Measurements from ENCODE around the gene NTM. TPM values are rescaled to one million over a fixed set of nuclear protein-coding genes. Genes with fewer than 3 reads are reported as not detected.
"Not testable (repeated sequence)": the region's sequence is repeated elsewhere in the genome, so short reads cannot be mapped to it uniquely, and the experiment has no call there.

NTM gene
- total and polyA plus RNA-seq, 2 experiments from 2014 or later, result 1.1 to 1.7 TPM

DNA sequence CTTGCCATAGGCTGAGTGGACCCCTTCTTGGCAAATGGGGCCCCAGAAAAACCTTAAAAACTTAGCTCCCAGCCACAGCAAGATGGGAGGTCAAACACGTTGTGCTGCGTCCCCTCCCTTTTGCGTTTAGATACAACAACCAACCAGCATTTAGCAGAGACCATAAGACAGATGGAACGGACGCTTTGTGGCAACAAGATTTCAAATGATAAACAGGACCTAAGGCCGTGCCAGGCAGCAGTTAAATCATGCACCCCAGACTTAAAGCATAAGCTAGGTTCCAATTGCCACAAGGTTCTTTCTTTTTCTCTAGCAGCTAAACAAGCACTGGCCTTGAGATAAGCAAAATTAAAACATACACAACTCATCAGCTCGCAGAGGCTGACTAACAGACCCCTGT lies 39.4 kb upstream of the NTM start:
- Histone ChIP-seq H3K4me3 (no peak overlapping the region), H3K4me1 (ENCODE audit: low read depth) (peaks cover 22% of the 10 kb centered on the region), H3K27me3 (no peaks in the 10 kb centered on the region), H3K36me3 (no peaks in the 10 kb centered on the region), H3K27ac (peak overlapping the region; percentile 17), H3K9me3 (ENCODE audit: low read depth) (no peaks in the 10 kb centered on the region)
- no peak for DNase-seq (ENCODE audit: low read depth in 1 of 2, low spot score in 1 of 2)
- TF ChIP-seq, protein P1, sequence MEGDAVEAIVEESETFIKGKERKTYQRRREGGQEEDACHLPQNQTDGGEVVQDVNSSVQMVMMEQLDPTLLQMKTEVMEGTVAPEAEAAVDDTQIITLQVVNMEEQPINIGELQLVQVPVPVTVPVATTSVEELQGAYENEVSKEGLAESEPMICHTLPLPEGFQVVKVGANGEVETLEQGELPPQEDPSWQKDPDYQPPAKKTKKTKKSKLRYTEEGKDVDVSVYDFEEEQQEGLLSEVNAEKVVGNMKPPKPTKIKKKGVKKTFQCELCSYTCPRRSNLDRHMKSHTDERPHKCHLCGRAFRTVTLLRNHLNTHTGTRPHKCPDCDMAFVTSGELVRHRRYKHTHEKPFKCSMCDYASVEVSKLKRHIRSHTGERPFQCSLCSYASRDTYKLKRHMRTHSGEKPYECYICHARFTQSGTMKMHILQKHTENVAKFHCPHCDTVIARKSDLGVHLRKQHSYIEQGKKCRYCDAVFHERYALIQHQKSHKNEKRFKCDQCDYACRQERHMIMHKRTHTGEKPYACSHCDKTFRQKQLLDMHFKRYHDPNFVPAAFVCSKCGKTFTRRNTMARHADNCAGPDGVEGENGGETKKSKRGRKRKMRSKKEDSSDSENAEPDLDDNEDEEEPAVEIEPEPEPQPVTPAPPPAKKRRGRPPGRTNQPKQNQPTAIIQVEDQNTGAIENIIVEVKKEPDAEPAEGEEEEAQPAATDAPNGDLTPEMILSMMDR (IDR thresholded peaks at IDR 0.05; ENCODE audit: low read depth, low read length), result no peak

DNA sequence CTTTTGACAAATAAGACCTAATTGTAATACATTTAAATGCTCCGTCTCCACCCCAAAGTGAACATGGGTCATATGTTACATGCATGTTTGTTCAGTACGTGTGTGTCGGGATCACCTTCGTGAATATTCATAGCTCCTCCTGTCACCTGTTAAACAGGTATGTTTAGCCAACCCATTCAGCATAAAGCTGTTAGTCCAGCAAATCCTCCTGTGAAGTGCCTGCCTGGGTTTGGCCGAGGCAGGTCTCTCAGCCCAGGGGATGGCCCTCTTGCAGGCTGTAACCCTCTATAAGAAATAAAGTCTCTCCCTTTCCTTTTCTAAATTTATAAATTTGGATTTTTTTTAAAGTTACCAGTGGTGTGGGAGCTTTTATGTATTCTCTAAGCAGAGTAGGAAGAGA lies 38.9 kb upstream of the NTM start:
- Histone ChIP-seq H3K27me3 (no peaks in the 10 kb centered on the region), H3K9me3 (ENCODE audit: low read depth) (no peaks in the 10 kb centered on the region), H3K27ac (peak overlapping the region; percentile 17), H3K36me3 (no peaks in the 10 kb centered on the region), H3K4me3 (no peak overlapping the region), H3K4me1 (ENCODE audit: low read depth) (peaks cover 22% of the 10 kb centered on the region)
- peak in 1 of 2 donors; percentile 27 for DNase-seq (ENCODE audit: low read depth in 1 of 2, low spot score in 1 of 2)
- TF ChIP-seq, protein P1 (IDR thresholded peaks at IDR 0.05; ENCODE audit: low read depth, low read length), result no peak

DNA sequence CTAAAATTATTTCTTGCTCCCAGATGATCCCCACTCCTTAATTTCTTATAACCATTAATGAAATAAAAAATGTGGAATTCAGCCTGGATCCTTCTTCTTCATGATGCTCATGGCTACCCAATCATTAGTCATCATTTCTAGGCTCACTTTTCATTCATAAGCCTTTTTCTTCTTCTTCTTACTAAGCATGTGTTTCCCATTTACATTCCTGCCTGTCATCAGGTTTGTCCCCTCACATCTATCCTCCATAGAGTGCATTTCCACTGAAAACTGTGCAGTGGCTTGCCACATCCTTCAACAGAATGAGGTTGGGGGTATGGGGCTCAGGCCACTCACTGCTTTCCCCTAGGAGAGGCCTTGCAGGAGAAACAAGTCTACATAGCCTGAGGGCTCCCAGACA lies 35.8 kb upstream of the NTM start:
- H3K36me3 ChIP-seq, result no peaks in the 10 kb centered on the region
- TF ChIP-seq, protein P1 (IDR thresholded peaks at IDR 0.05; ENCODE audit: low read depth, low read length), result no peak
- no peak overlapping the region for H3K27ac ChIP-seq
- peaks cover 22% of the 10 kb centered on the region for H3K4me1 ChIP-seq (ENCODE audit: low read depth)
- no peaks in the 10 kb centered on the region for H3K27me3 ChIP-seq
- H3K4me3 ChIP-seq, result no peak overlapping the region
- DNase-seq (ENCODE audit: low read depth in 1 of 2, low spot score in 1 of 2), result no peak
- H3K9me3 ChIP-seq (ENCODE audit: low read depth), result no peaks in the 10 kb centered on the region

DNA sequence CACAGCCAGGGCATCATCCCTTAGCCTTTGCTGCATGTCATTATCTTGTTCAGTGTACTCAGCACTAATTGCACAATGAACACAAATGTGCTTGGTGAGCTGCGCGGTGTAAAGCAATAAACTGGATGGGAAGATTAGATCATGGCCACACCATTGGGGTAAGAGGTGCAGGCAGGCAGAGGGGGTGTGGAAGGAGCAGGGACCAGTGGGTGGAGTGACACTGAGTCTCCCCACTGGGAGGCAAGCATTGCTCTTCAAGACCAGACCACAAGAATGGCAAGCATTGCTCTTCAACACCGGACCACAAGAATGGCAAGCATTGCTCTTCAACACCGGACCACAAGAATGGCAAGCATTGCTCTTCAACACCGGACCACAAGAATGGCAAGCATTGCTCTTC lies 28.5 kb upstream of the NTM start:
- not testable (repeated sequence) for H3K9me3 ChIP-seq (ENCODE audit: low read depth); H3K36me3 ChIP-seq; H3K4me3 ChIP-seq; H3K4me1 ChIP-seq (ENCODE audit: low read depth); H3K27me3 ChIP-seq; H3K27ac ChIP-seq
- peak in 1 of 2 donors; percentile 37 for DNase-seq (ENCODE audit: low read depth in 1 of 2, low spot score in 1 of 2)

DNA sequence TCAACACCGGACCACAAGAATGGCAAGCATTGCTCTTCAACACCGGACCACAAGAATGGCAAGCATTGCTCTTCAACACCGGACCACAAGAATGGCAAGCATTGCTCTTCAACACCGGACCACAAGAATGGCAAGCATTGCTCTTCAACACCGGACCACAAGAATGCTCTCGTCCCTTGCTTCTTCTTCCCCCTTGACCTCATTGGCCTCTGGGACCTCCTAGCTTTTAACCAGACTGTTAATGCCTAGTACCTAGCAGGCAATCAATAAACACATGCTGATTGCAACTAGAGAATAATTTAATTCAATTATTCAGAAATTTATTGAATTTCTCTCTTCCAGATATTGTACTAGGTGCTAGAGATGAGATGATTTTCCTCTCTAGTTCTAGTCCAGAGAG lies 28.0 kb upstream of the NTM start:
- H3K4me3 ChIP-seq; H3K27me3 ChIP-seq; H3K36me3 ChIP-seq; H3K27ac ChIP-seq; H3K4me1 ChIP-seq (ENCODE audit: low read depth); H3K9me3 ChIP-seq (ENCODE audit: low read depth): not testable (repeated sequence)
- DNase-seq (ENCODE audit: low read depth in 1 of 2, low spot score in 1 of 2), result peak in 1 of 2 donors; percentile 2

DNA sequence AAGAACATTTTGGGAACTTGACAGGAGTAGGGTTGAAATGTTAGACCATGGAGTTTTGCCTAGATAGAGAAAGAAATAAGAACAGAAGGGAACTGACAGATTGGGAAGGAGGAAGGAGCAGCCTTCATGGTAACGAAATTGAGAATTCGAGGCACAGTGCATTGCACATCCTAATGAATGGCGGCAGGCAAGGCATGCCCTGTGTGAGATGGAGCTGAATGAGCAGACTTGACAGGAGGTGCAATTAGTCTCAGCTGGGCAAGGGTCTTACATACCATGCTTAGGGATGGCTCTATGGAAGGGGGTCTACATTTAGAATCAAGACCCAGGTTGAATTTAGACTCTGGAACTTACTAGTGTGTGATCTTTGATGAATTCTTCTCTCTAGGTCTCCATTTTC lies 25.0 kb upstream of the NTM start:
- H3K36me3 ChIP-seq, result no peaks in the 10 kb centered on the region
- H3K27ac ChIP-seq, result no peak overlapping the region
- TF ChIP-seq, protein P1 (IDR thresholded peaks at IDR 0.05; ENCODE audit: low read depth, low read length), result no peak
- no peaks in the 10 kb centered on the region for H3K27me3 ChIP-seq
- H3K9me3 ChIP-seq (ENCODE audit: low read depth), result no peaks in the 10 kb centered on the region
- no peak for DNase-seq (ENCODE audit: low read depth in 1 of 2, low spot score in 1 of 2)
- no peaks in the 10 kb centered on the region for H3K4me1 ChIP-seq (ENCODE audit: low read depth)
- no peak overlapping the region for H3K4me3 ChIP-seq
